ENCODE data around the gene CCT5.

GRCh38 chr5:10215366-10215765 lies 34.7 kb upstream of the CCT5 start:
- TF ChIP-seq CTCF (IDR thresholded peaks at IDR 0.05) (no peak), POLR2A (IDR thresholded peaks at IDR 0.05) (no peak)

Data from adrenal gland (tissue), 5 donors.